ENCODE data around the gene EPB41L2.

The EPB41L2 gene

GRCh38 chr6:130870179-130870880 lies 192.7 kb downstream of the EPB41L2 start:
- DNase-seq (ENCODE audit: low read depth in 2 of 2) = no peak

- no peak for DNase-seq (ENCODE audit: low read depth in 2 of 2)
Observed at GRCh38 chr6:130869681-130870080, 193.4 kb downstream of the EPB41L2 start.

- no peak for DNase-seq (ENCODE audit: low read depth in 2 of 2)
Observed at GRCh38 chr6:130865793-130866192, 197.3 kb downstream of the EPB41L2 start.

GRCh38 chr6:130864344-130864743 lies 198.7 kb downstream of the EPB41L2 start:
- no peak for DNase-seq (ENCODE audit: low read depth in 2 of 2)

- no peak for DNase-seq (ENCODE audit: low read depth in 2 of 2)
Observed at GRCh38 chr6:130863415-130864230, 199.4 kb downstream of the EPB41L2 start.

- DNase-seq (ENCODE audit: low read depth in 2 of 2) = no peak
Observed at GRCh38 chr6:130862370-130862769, 200.7 kb downstream of the EPB41L2 start.

- DNase-seq (ENCODE audit: low read depth in 2 of 2) = no peak
Observed at GRCh38 chr6:130859161-130859867, 203.7 kb downstream of the EPB41L2 start.

- DNase-seq (ENCODE audit: low read depth in 2 of 2) = no peak
Observed at GRCh38 chr6:130858498-130859160, 204.4 kb downstream of the EPB41L2 start.

- no peak for DNase-seq (ENCODE audit: low read depth in 2 of 2)
Observed at GRCh38 chr6:130858054-130858453, 205.0 kb downstream of the EPB41L2 start.

- no peak for DNase-seq (ENCODE audit: low read depth in 2 of 2)
Observed at GRCh38 chr6:130853555-130854183, 209.4 kb downstream of the EPB41L2 start.

- DNase-seq (ENCODE audit: low read depth in 2 of 2) = no peak
Observed at GRCh38 chr6:130852844-130853554, 210.0 kb downstream of the EPB41L2 start.

GRCh38 chr6:130851026-130851425 lies 212.0 kb downstream of the EPB41L2 start:
- no peak for DNase-seq (ENCODE audit: low read depth in 2 of 2)

- DNase-seq (ENCODE audit: low read depth in 2 of 2) = no peak
Observed at GRCh38 chr6:130849594-130849993, 213.5 kb downstream of the EPB41L2 start.

- DNase-seq (ENCODE audit: low read depth in 2 of 2) = peak in 1 of 2 experiments; percentile 1
Observed at GRCh38 chr6:130848945-130849344, 214.1 kb downstream of the EPB41L2 start.

- DNase-seq (ENCODE audit: low read depth in 2 of 2) = no peak
Observed at GRCh38 chr6:130847001-130847910, 215.8 kb downstream of the EPB41L2 start.

GRCh38 chr6:130846501-130846900 lies 216.5 kb downstream of the EPB41L2 start:
- DNase-seq (ENCODE audit: low read depth in 2 of 2) = no peak

- DNase-seq (ENCODE audit: low read depth in 2 of 2) = no peak
Observed at GRCh38 chr6:130843575-130844320, 219.3 kb downstream of the EPB41L2 start.

GRCh38 chr6:130841128-130841728 lies 221.8 kb downstream of the EPB41L2 start:
- DNase-seq (ENCODE audit: low read depth in 2 of 2) = no peak

- DNase-seq (ENCODE audit: low read depth in 2 of 2) = no peak
Observed at GRCh38 chr6:130840050-130840449, 223.0 kb downstream of the EPB41L2 start.

All from stimulated activated CD4-positive, alpha-beta T cell treated with anti-CD3 and anti-CD28 coated beads, Interleukin-12 subunit alpha, Interleukin-12 subunit beta, amount 100 ng/mL, for 24 hours (primary cell).